Kidney (tissue), 14 donors: ENCODE measurements around the gene HBA1. TPM values are rescaled to one million over a fixed set of nuclear protein-coding genes. Genes with fewer than 3 reads are reported as not detected.
A peak's percentile ranks its signal among the peaks of the same experiment; 100 is the strongest.

Experiments
- DNase-seq, 5 donors: peaks; one replicate each; pipeline ENCODE4 v3.0.0-alpha.2; 2013 to 2020
- FAIRE-seq: peaks from 2 replicates; lab custom pipeline; 2012; peaks lifted over from hg19 to GRCh38; lab: Jason Lieb, UNC
- H3K27ac ChIP-seq, 2 donors: one replicate each; pipeline ENCODE4 v1.7.0; 2013; ENCODE audit warnings: low read depth in 2 of 2, low read length in 2 of 2, inconsistent platforms in 1 of 2
- H3K27me3 ChIP-seq: one replicate; pipeline ENCODE4 v1.7.1; 2013; ENCODE audit warnings: low read length, inconsistent platforms; ENCODE audit not compliant: control insufficient read depth, insufficient read depth
- H3K36me3 ChIP-seq, 3 donors: one replicate each; pipeline versions ENCODE4 v1.7.0 to v1.7.1; 2013; ENCODE audit warnings: low read length in 3 of 3, control low read depth in 1 of 3, inconsistent platforms in 1 of 3; ENCODE audit not compliant: insufficient read depth in 3 of 3, control insufficient read depth in 2 of 3
- H3K4me1 ChIP-seq, 3 donors: one replicate each; pipeline versions ENCODE4 v1.7.0 to v1.7.1; 2013; ENCODE audit warnings: low read length in 3 of 3, inconsistent platforms in 1 of 3, low read depth in 1 of 3; ENCODE audit not compliant: control insufficient read depth in 2 of 3, insufficient read depth in 2 of 3
- H3K4me3 ChIP-seq, 3 donors: one replicate each; pipeline versions ENCODE4 v1.7.0 to v1.8.1; 2013; ENCODE audit warnings: low read length in 3 of 3, control low read depth in 1 of 3, inconsistent platforms in 1 of 3
- H3K9ac ChIP-seq, 3 donors: one replicate each; pipeline versions ENCODE4 v1.7.0 to v1.7.1; 2013; ENCODE audit warnings: low read length in 3 of 3, control low read depth in 1 of 3, inconsistent platforms in 1 of 3
- H3K9me3 ChIP-seq, 3 donors: one replicate each; pipeline versions ENCODE4 v1.7.0 to v1.7.1; 2013; ENCODE audit warnings: low read length in 3 of 3, control low read depth in 1 of 3, inconsistent platforms in 1 of 3; ENCODE audit not compliant: control insufficient read depth in 2 of 3, insufficient read depth in 1 of 3
- CTCF ChIP-seq: IDR thresholded peaks from 3 replicates; pipeline ENCODE4 v1.5.1; 2012; ENCODE audit warnings: mild to moderate bottlenecking, moderate library complexity, borderline replicate concordance; ENCODE audit not compliant: insufficient read depth; ENCODE audit errors: extremely low read depth
- intact Hi-C: fragments of 100-400 bp; cut with DNase I; formaldehyde crosslinking; loops from one replicate; pipeline ENCODE4 v1.11.1; 2022
- polyA plus RNA-seq: library from polyadenylated mRNA; stranded (reverse); fragments of 350-450 nt; fragmentation: Illumina TruSeq; extraction: RNeasy Lipid Tissue Mini Kit (QIAGEN cat#74804); gene quantifications from one replicate; pipeline ENCODE4 v1.2.3, GENCODE V29; 2014; ENCODE audit warnings: low read depth, low replicate concordance; ENCODE audit not compliant: insufficient read depth
- total RNA-seq: library from RNA; stranded (reverse); fragmentation: NEBNext Ultra II Directional; extraction: Animal tissue kit (Norgen Biotek cat#: 25700); gene quantifications from one replicate; pipeline ENCODE4 v1.2.1, GENCODE V29; 2021
- donor health status: control.
- donor health status: control.
- donor health status: control.
- donor health status: control.
- donor health status: control.
- donor health status: DM: yes; HTN: yes; CAD: no.
- donor health status: Normal renal cell carcinoma (clear cell type).

The HBA1 gene
- total and polyA plus RNA-seq, 2 donors from 2014 or later = 2.6 to 41.1 TPM

DNA sequence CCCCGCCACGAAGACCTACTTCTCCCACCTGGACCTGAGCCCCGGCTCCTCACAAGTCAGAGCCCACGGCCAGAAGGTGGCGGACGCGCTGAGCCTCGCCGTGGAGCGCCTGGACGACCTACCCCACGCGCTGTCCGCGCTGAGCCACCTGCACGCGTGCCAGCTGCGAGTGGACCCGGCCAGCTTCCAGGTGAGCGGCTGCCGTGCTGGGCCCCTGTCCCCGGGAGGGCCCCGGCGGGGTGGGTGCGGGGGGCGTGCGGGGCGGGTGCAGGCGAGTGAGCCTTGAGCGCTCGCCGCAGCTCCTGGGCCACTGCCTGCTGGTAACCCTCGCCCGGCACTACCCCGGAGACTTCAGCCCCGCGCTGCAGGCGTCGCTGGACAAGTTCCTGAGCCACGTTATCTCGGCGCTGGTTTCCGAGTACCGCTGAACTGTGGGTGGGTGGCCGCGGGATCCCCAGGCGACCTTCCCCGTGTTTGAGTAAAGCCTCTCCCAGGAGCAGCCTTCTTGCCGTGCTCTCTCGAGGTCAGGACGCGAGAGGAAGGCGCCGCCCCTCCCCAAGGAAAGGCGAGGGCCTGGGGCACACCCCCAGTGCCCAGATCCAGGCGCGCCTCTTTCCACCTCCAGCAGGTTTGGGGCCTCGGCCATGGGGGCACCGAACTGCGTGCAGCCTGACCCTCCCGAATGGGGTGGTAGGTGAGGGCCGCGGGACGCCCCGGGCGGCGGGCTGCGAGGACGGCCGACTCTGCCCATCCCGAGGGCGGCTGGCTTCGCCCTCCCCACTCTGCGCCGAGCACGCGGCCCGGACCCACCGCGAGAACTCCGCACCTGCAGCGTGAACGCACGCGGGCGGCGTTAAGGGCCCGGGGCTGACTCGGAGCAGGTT lies 4.4 kb downstream of the HBA1 start:
- Histone ChIP-seq H3K36me3 (no peaks in the 10 kb centered on the region), H3K4me3 (no peak overlapping the region), H3K4me1 (peaks cover 0 to 3% (median 0%) of the 10 kb centered on the region in 3 donors), H3K27me3 (peaks cover 16% of the 10 kb centered on the region), H3K27ac (no peak overlapping the region), H3K9ac (no peak overlapping the region), H3K9me3 (no peaks in the 10 kb centered on the region)
- intact Hi-C loops = no loop called here
- no peak for FAIRE-seq
- peak; percentile 63 to 88 (median 84) for DNase-seq
- TF ChIP-seq CTCF = no peak

DNA sequence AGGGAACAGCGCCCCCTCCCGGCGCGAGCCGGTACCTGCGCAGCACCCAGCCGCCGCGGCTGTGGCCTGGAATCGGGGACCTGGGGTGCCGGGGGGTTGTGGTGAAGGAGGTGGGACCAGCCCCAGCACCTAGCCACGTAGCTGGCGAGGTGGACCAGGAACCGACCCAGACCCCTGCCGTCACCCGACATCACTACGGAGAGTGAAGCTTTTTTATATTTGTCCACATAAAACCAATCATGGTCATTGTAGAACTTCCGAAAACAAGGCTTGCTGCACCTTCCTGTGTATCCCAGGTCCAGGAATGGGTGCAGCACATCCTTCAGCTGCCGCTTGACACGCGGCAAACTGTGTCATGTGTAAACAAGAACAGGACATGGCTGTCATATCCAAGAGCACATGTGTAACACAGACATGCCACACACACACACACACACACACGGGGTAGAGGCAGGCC lies 5.1 kb downstream of the HBA1 start:
- peak; percentile 79 for TF ChIP-seq CTCF
- FAIRE-seq = no peak
- Histone ChIP-seq H3K4me1 (peaks cover 0 to 3% (median 0%) of the 10 kb centered on the region in 3 donors), H3K27me3 (peaks cover 16% of the 10 kb centered on the region), H3K36me3 (no peaks in the 10 kb centered on the region), H3K9ac (no peak overlapping the region), H3K4me3 (no peak overlapping the region), H3K27ac (no peak overlapping the region), H3K9me3 (no peaks in the 10 kb centered on the region)
- intact Hi-C loops = no loop called here
- peak in 1 of 5 donors; percentile 77 for DNase-seq

- TF ChIP-seq CTCF = no peak
- DNase-seq (peak in 1 of 5 donors; percentile 39), FAIRE-seq (no peak)
- H3K9ac ChIP-seq = no peak overlapping the region
- H3K4me1 ChIP-seq = peaks cover 0 to 3% (median 0%) of the 10 kb centered on the region in 3 donors
- H3K27me3 ChIP-seq = peaks cover 9% of the 10 kb centered on the region
- H3K4me3 ChIP-seq = no peak overlapping the region
- no peaks in the 10 kb centered on the region for H3K9me3 ChIP-seq
- intact Hi-C loops = no loop called here
- no peak overlapping the region for H3K27ac ChIP-seq
- peaks cover 0 to 3% (median 3%) of the 10 kb centered on the region in 3 donors for H3K36me3 ChIP-seq
Observed at GRCh38 chr16:183005-183404, 6.5 kb downstream of the HBA1 start.
